IMR-90 (cell line): ENCODE data around the gene ATL2. TPM values are rescaled to one million over a fixed set of nuclear protein-coding genes. Genes with fewer than 3 reads are reported as not detected.

ENCODE experiments used
- ATAC-seq: fragments of 200-7000 bp; cut with Tn5 transposase; 2 replicates; pipeline ENCODE4 v1.9.1; 2020; ENCODE audit warnings: low read depth, mild to moderate bottlenecking, moderate library complexity
- BruUV-seq: library from RNA; stranded (reverse); fragments of 400-500 nt; replicated peaks from 2 replicates; lab custom pipeline; 2021; lab: Mats Ljungman, UMichigan
- CTCF ChIA-PET: fragments of 300-600 bp; formaldehyde crosslinking; extraction: SDS; loops from one replicate; lab custom pipeline; 2021; ENCODE audit warnings: antibody characterized with exemption; lab: Yijun Ruan, JAX
- POLR2A ChIA-PET: fragments of 300-600 bp; sonication (Branson Sonifier 250); formaldehyde crosslinking; loops from one replicate; lab custom pipeline; 2022; ENCODE audit warnings: antibody characterized with exemption; ENCODE audit not compliant: unreplicated experiment; lab: Charles Lee
- DNase-seq: peaks from one replicate; pipeline ENCODE4 v3.0.0; 2013
- H2AFZ ChIP-seq: replicated peaks from 2 replicates; pipeline ENCODE3; 2013; ENCODE audit warnings: low read length, mild to moderate bottlenecking; ENCODE audit not compliant: poor library complexity
- H2AK5ac ChIP-seq: 2 replicates; pipeline ENCODE4 v1.6.1; 2013; ENCODE audit warnings: low read depth, low read length, inconsistent platforms
- H2AK9ac ChIP-seq: replicated peaks from 2 replicates; pipeline ENCODE3; 2013; ENCODE audit warnings: mild to moderate bottlenecking, low read depth, low read length, moderate library complexity; ENCODE audit not compliant: poor library complexity
- H2BK120ac ChIP-seq: 2 replicates; pipeline ENCODE4 v1.6.1; 2013; ENCODE audit warnings: low read depth, low read length, inconsistent platforms
- H2BK15ac ChIP-seq: 3 replicates; pipeline ENCODE4 v1.6.1; 2013; ENCODE audit warnings: low read depth, low read length, inconsistent platforms
- H2BK20ac ChIP-seq: 2 replicates; pipeline ENCODE4 v1.6.1; 2013; ENCODE audit warnings: low read depth, mild to moderate bottlenecking, inconsistent platforms, low read length, moderate library complexity
- H2BK5ac ChIP-seq: 2 replicates; pipeline ENCODE4 v1.6.1; 2013; ENCODE audit warnings: mild to moderate bottlenecking, low read depth, low read length, inconsistent platforms; ENCODE audit not compliant: poor library complexity, severe bottlenecking
- H3K14ac ChIP-seq: replicated peaks from 2 replicates; pipeline ENCODE4 v1.6.1; 2013; ENCODE audit warnings: low read depth, low read length, inconsistent platforms
- H3K18ac ChIP-seq: 2 replicates; pipeline ENCODE4 v1.6.1; 2013; ENCODE audit warnings: low read depth, low read length, control low read depth
- H3K23ac ChIP-seq: 2 replicates; pipeline ENCODE4 v1.6.1; 2013; ENCODE audit warnings: low read depth, low read length, inconsistent platforms
- H3K27ac ChIP-seq: 2 replicates; pipeline ENCODE4 v1.5.1; 2013; ENCODE audit warnings: mild to moderate bottlenecking, control low read depth, low read length; ENCODE audit not compliant: insufficient read depth
- H3K27me3 ChIP-seq: 2 replicates; pipeline ENCODE4 v1.6.1; 2013; ENCODE audit warnings: low read length; ENCODE audit not compliant: control insufficient read depth, insufficient read depth
- H3K36me3 ChIP-seq: 2 replicates; pipeline ENCODE4 v1.6.1; 2013; ENCODE audit warnings: low read length, mixed read lengths; ENCODE audit not compliant: control insufficient read depth, insufficient read depth
- H3K4ac ChIP-seq: 2 replicates; pipeline ENCODE4 v1.6.1; 2013; ENCODE audit warnings: low read depth, low read length, inconsistent platforms
- H3K4me1 ChIP-seq: 2 replicates; pipeline ENCODE4 v1.6.1; 2013; ENCODE audit warnings: low read length, mixed read lengths; ENCODE audit not compliant: control insufficient read depth, insufficient read depth
- H3K4me2 ChIP-seq: 2 replicates; pipeline ENCODE4 v1.6.1; 2013; ENCODE audit warnings: low read depth, mild to moderate bottlenecking, control low read depth, low read length, moderate library complexity
- H3K4me3 ChIP-seq: 2 replicates; pipeline ENCODE4 v1.5.1; 2013; ENCODE audit warnings: low read depth, mild to moderate bottlenecking, control low read depth, low read length, moderate library complexity; ENCODE audit not compliant: insufficient read depth
- H3K56ac ChIP-seq: 2 replicates; pipeline ENCODE4 v1.6.1; 2013; ENCODE audit warnings: low read length, inconsistent platforms; ENCODE audit not compliant: insufficient read depth; ENCODE audit errors: extremely low read depth
- H3K79me1 ChIP-seq, 2 experiments: 2 replicates each; pipeline ENCODE4 v1.6.1; 2013; ENCODE audit warnings: low read length in 2 of 2, inconsistent platforms in 1 of 2, low read depth in 1 of 2
- H3K9ac ChIP-seq: 2 replicates; pipeline ENCODE4 v1.6.1; 2013; ENCODE audit warnings: low read depth, low read length, control low read depth
- H3K9me1 ChIP-seq: 2 replicates; pipeline ENCODE4 v1.6.1; 2013; ENCODE audit warnings: low read length, inconsistent platforms; ENCODE audit not compliant: insufficient read depth
- H3K9me3 ChIP-seq: 2 replicates; pipeline ENCODE4 v1.6.1; 2013; ENCODE audit warnings: low read length; ENCODE audit not compliant: control insufficient read depth, insufficient read depth
- H4K20me1 ChIP-seq: 2 replicates; pipeline ENCODE4 v1.6.1; 2013; ENCODE audit warnings: low read length, inconsistent platforms; ENCODE audit not compliant: insufficient read depth
- H4K5ac ChIP-seq: 2 replicates; pipeline ENCODE4 v1.6.1; 2013; ENCODE audit warnings: mild to moderate bottlenecking, low read depth, low read length, control low read depth
- H4K8ac ChIP-seq, 2 experiments: 2 replicates each; pipeline ENCODE4 v1.6.1; 2013; ENCODE audit warnings: low read depth in 2 of 2, low read length in 2 of 2, control low read depth in 1 of 2, inconsistent platforms in 1 of 2
- H4K91ac ChIP-seq: 2 replicates; pipeline ENCODE4 v1.6.1; 2013; ENCODE audit warnings: low read depth, low read length, inconsistent platforms; ENCODE audit not compliant: insufficient read depth
- BHLHE40 ChIP-seq: fragments of 150-350 bp; IDR thresholded peaks from 2 replicates; pipeline ENCODE4 v1.6.1; 2016; ENCODE audit warnings: mild to moderate bottlenecking, low read depth, low read length
- CEBPB ChIP-seq: IDR thresholded peaks from 2 replicates; pipeline ENCODE4 v1.6.1; 2012; ENCODE audit warnings: low read depth, low read length, improper control_type of control experiment
- MXI1 ChIP-seq: IDR thresholded peaks from 2 replicates; pipeline ENCODE4 v1.6.1; 2012; ENCODE audit warnings: low read depth, mild to moderate bottlenecking, low read length, moderate library complexity, borderline replicate concordance
- NFE2L2 ChIP-seq: fragments of 150-350 bp; IDR thresholded peaks from 2 replicates; pipeline ENCODE4 v1.6.1; 2016; ENCODE audit warnings: low read depth, mild to moderate bottlenecking, low read length
- POLR2A ChIP-seq: IDR thresholded peaks from 2 replicates; pipeline ENCODE4 v1.6.1; 2012; ENCODE audit warnings: mild to moderate bottlenecking, low read depth, low read length
- RAD21 ChIP-seq: IDR thresholded peaks from 2 replicates; pipeline ENCODE4 v1.6.1; 2012; ENCODE audit warnings: low read length, improper control_type of control experiment
- RCOR1 ChIP-seq: IDR thresholded peaks from 2 replicates; pipeline ENCODE4 v1.6.1; 2012; ENCODE audit warnings: mild to moderate bottlenecking, low read length, improper control_type of control experiment; ENCODE audit not compliant: insufficient replicate concordance
- RFX5 ChIP-seq: IDR thresholded peaks from 2 replicates; pipeline ENCODE4 v1.8.0; 2012; ENCODE audit warnings: low read depth, mild to moderate bottlenecking, low read length, moderate library complexity
- SMC3 ChIP-seq: fragments of 150-350 bp; IDR thresholded peaks from 2 replicates; pipeline ENCODE4 v1.6.1; 2016; ENCODE audit warnings: low read depth, mild to moderate bottlenecking, antibody characterized with exemption, low read length, moderate library complexity
- WGBS, 2 experiments: methylation state at CpG; one replicate each; pipeline versions ENCODE4 v1.1.5 to v1.1.7; 2013; ENCODE audit warnings: missing lambda C conversion rate in 2 of 2; ENCODE audit not compliant: insufficient read length in 1 of 2; ENCODE audit errors: extremely low coverage in 2 of 2; 5-methylcytosine and 5-hydroxymethylcytosine counted together
- dilution Hi-C: fragments of 300-500 bp; cut with HindIII; formaldehyde crosslinking; loops from one replicate; pipeline ENCODE4 v1.14.3; 2018; ENCODE audit warnings: low sequenced_read_pairs; ENCODE audit not compliant: unreplicated experiment
- in situ Hi-C: fragments of 300-500 bp; cut with MboI; formaldehyde crosslinking; loops from 3 replicates; pipeline ENCODE4 v1.14.3; 2019; ENCODE audit warnings: low sequenced_read_pairs, inconsistent platforms, mixed read lengths
- intact Hi-C: fragments of 100-400 bp; cut with micrococcal nuclease; formaldehyde crosslinking; loops from 2 replicates; pipeline ENCODE4 v1.10.0; 2022
- polyA plus RNA-seq, 3 experiments: library from polyadenylated mRNA; depleted of rRNA; stranded (reverse); fragments of >200 nt; gene quantifications; 2 replicates each; pipeline ENCODE4 v1.2.3, GENCODE V29; 2012; ENCODE audit warnings: low replicate concordance in 1 of 3
- total RNA-seq: library from RNA; depleted of rRNA; stranded (reverse); fragments of >200 nt; gene quantifications from 2 replicates; pipeline ENCODE4 v1.2.3, GENCODE V29; 2012
- TF ChIP-seq, protein P1 (sequence below): fragments of 150-350 bp; IDR thresholded peaks from 2 replicates; pipeline ENCODE4 v1.6.1; 2016; ENCODE audit warnings: low read depth, mild to moderate bottlenecking, low read length, moderate library complexity, borderline replicate concordance
- TF ChIP-seq, protein P2 (sequence below): fragments of 150-350 bp; IDR thresholded peaks from 2 replicates; pipeline ENCODE4 v1.6.1; 2017; ENCODE audit warnings: mild to moderate bottlenecking, antibody characterized with exemption, low read length, low read depth

The ATL2 gene
- total and polyA plus RNA-seq, 2 of the 4 experiments (the other 2 are of a cell fraction), result 16.0 to 62.6 TPM

DNA sequence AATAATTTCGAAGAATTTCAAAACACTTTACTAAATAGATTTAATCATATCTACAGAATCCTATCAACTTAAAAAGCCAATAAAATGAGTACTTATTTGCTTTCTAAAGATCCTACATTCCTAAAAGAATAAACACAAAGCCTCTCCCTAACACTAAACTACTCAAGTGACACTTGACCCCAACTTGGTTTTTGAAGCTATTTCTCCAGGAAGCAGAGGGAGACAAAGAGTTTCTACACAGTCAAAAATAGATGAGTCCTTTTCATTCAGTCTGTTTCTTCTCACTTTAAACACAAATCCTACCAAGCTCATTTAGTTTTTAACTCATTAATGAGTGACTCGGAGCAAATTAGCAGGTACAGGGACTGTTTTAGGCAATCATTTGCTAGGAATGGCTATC is 2.1 kb downstream of the ATL2 start:
- Histone ChIP-seq H3K27me3 (no peaks in the 10 kb centered on the region), H2BK20ac (no peak overlapping the region), H3K36me3 (no peaks in the 10 kb centered on the region), H3K56ac (no peak overlapping the region), H4K20me1 (peaks cover 39% of the 10 kb centered on the region), H3K23ac (no peak overlapping the region), H3K4me3 (no peak overlapping the region), H3K79me1 (peaks cover 3 to 39% of the 10 kb centered on the region in 2 experiments), H2BK120ac (no peak overlapping the region), H2BK15ac (no peak overlapping the region), H2AK9ac (no peak overlapping the region), H4K91ac (no peak overlapping the region), H4K8ac (no peak overlapping the region), H4K5ac (no peak overlapping the region), H3K4me1 (peaks cover 2% of the 10 kb centered on the region), H3K4me2 (no peak overlapping the region; the same call in 1 of the 2 replicates), H3K18ac (no peak overlapping the region), H2BK5ac (no peak overlapping the region), H2AFZ (no peak overlapping the region), H3K14ac (no peak overlapping the region), H3K9me1 (no peaks in the 10 kb centered on the region), H3K27ac (no peak overlapping the region), H3K9ac (no peak overlapping the region), H2AK5ac (no peak overlapping the region), H3K9me3 (no peaks in the 10 kb centered on the region), H3K4ac (no peak overlapping the region)
- no CpG with 5 or more reads among the region's 2 CpGs for WGBS, 2 experiments
- no peak for DNase-seq
- dilution Hi-C loops (no loop called here), intact Hi-C loops (loop anchor here (5.0 kb wide), 3 partner anchors 58 to 152 kb away; no protein-coding TSS in a partner anchor), in situ Hi-C loops (no loop called here)
- ChIA-PET CTCF (interaction anchor here (0.9 to 3.3 kb wide), 6 partner anchors 8 to 162 kb away, joined by 3 to 17 read pairs (median 6); no protein-coding TSS in a partner anchor), POLR2A (no interaction called here)
- BruUV-seq, result no TSS peak
- no peak for TF ChIP-seq RFX5
- no peak for TF ChIP-seq POLR2A
- TF ChIP-seq RAD21, result no peak
- TF ChIP-seq NFE2L2, result no peak
- TF ChIP-seq BHLHE40, result no peak
- TF ChIP-seq SMC3, result no peak
- no peak for TF ChIP-seq RCOR1
- TF ChIP-seq, protein P1, sequence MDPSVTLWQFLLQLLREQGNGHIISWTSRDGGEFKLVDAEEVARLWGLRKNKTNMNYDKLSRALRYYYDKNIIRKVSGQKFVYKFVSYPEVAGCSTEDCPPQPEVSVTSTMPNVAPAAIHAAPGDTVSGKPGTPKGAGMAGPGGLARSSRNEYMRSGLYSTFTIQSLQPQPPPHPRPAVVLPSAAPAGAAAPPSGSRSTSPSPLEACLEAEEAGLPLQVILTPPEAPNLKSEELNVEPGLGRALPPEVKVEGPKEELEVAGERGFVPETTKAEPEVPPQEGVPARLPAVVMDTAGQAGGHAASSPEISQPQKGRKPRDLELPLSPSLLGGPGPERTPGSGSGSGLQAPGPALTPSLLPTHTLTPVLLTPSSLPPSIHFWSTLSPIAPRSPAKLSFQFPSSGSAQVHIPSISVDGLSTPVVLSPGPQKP, result no peak
- TF ChIP-seq CEBPB, result no peak
- TF ChIP-seq, protein P2, sequence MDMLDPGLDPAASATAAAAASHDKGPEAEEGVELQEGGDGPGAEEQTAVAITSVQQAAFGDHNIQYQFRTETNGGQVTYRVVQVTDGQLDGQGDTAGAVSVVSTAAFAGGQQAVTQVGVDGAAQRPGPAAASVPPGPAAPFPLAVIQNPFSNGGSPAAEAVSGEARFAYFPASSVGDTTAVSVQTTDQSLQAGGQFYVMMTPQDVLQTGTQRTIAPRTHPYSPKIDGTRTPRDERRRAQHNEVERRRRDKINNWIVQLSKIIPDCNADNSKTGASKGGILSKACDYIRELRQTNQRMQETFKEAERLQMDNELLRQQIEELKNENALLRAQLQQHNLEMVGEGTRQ, result no peak
- TF ChIP-seq MXI1, result no peak
- no peak for ATAC-seq
